SJCRH30 (cell line): ENCODE data around the gene KRI1. TPM values are rescaled to one million over a fixed set of nuclear protein-coding genes. Genes with fewer than 3 reads are reported as not detected.

ENCODE experiments used
- DNase-seq, 2 experiments: peaks; one replicate each; pipeline ENCODE4 v3.0.0-alpha.2; 2015 to 2020
- H3K27ac ChIP-seq: fragments of 250-450 bp; sonication (Bioruptor Pico); 2 replicates; pipeline ENCODE4 v1.5.1; 2020; ENCODE audit warnings: mild to moderate bottlenecking, moderate library complexity
- H3K27me3 ChIP-seq: fragments of 250-450 bp; sonication (Bioruptor Pico); 2 replicates; pipeline ENCODE4 v1.5.1; 2020; ENCODE audit warnings: mild to moderate bottlenecking, moderate library complexity
- H3K36me3 ChIP-seq: fragments of 250-450 bp; sonication (Bioruptor Pico); 2 replicates; pipeline ENCODE4 v1.5.1; 2020; ENCODE audit warnings: mild to moderate bottlenecking, moderate library complexity
- H3K4me1 ChIP-seq: fragments of 250-450 bp; sonication (Bioruptor Pico); 2 replicates; pipeline ENCODE4 v1.5.1; 2020; ENCODE audit warnings: mild to moderate bottlenecking, moderate library complexity
- H3K4me3 ChIP-seq: fragments of 250-450 bp; sonication (Bioruptor Pico); 2 replicates; pipeline ENCODE4 v1.5.1; 2020; ENCODE audit warnings: mild to moderate bottlenecking, moderate library complexity
- H3K9me3 ChIP-seq: fragments of 250-450 bp; sonication (Bioruptor Pico); replicated peaks from 2 replicates; pipeline ENCODE4 v1.5.1; 2020; ENCODE audit warnings: mild to moderate bottlenecking, moderate library complexity
- total RNA-seq: library from RNA; depleted of rRNA; stranded (reverse); fragments of >200 nt; shearing (Covaris generic); gene quantifications from 2 replicates; pipeline ENCODE4 v1.2.3, GENCODE V29; 2014

Gene KRI1
- total RNA-seq, 1 experiment from 2014 or later = 25.5 TPM

DNA sequence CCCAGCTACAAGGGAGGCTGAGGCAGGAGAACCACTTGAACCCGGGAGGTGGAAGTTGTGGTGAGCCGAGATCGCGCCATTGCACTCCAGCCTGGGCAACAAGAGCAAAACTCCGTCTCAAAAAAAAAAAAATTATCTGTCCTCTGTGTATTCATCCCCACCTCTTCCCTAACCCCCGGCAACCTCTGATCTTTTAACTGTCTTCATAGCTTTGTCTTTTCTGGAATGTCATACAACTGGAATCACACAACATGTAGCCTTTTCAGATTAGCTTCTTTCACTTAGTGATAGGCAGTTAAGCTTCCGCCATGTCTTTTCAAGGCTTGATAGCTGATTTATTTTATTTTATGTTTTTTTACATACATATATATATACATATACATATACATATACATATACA lies 40.2 kb downstream of the KRI1 start:
- H3K27ac ChIP-seq = no peak overlapping the region
- H3K4me3 ChIP-seq = no peak overlapping the region
- no peaks in the 10 kb centered on the region for H3K4me1 ChIP-seq
- peaks cover 7% of the 10 kb centered on the region; the same call in 1 of the 2 replicates for H3K27me3 ChIP-seq
- no peaks in the 10 kb centered on the region for H3K36me3 ChIP-seq
- no peaks in the 10 kb centered on the region for H3K9me3 ChIP-seq
- DNase-seq = no peak

DNA sequence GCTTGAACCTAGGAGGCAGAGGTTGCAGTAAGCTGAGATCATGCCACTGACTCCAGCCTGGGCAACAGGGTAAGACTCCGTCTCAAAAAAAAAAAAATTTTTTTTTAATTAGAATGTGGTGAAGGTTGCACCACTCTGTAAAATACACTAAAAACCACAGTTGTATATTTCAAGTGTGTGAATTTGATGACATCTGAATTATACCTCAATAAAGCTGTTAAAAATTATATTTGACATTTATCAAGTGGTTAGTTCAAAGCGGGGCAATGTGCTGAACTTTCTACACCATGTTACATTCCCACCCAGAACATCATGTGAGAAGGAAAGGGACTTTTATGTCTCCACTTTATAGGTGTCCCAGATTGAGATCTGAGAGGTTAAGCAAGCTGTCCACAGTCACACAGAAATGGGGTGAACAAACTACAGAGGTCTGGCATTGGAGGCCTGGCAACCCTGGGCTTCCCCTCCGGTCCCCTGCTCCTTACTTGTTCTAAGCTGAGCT lies 42.6 kb downstream of the KRI1 start:
- H3K4me3 ChIP-seq = no peak overlapping the region
- no peak for DNase-seq
- H3K36me3 ChIP-seq = no peaks in the 10 kb centered on the region
- H3K9me3 ChIP-seq = no peaks in the 10 kb centered on the region
- H3K27ac ChIP-seq = no peak overlapping the region
- peaks cover 3% of the 10 kb centered on the region; the same call in 1 of the 2 replicates for H3K4me1 ChIP-seq
- peaks cover 15% of the 10 kb centered on the region for H3K27me3 ChIP-seq

DNA sequence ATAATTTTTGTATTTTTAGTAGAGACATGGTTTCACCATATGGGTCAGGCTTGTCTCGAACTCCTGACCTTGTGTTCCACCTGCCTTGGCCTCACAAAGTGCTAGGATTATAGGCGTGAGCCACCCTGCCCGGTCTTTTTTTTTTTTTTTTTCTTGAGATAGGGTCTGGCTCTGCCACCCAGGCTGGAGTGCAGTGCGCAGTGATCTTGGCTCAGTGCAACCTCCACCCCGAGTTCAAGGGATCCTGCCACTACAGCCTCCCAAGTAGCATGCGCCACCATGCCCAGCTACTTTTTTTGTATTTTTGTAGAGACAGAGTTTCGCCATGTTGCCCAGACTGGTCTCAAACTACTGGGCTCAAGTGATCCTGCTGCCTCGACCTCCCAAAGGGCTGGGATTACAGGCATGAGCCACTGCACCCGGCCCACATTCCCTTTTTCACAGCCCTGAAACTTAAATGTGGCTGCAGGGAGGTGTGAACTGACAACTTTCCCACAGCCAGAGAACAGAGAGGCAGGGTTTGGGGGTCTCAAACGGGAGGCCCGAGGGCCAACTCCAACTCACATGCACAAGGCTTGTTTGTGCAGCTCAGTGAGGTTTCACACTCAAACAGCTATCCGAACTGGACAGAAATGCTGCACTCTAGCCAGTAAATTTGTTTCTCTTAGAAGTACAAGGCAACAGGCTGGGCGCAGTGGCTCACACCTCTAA lies 44.2 kb downstream of the KRI1 start:
- Histone ChIP-seq H3K9me3 (no peaks in the 10 kb centered on the region), H3K27ac (no peak overlapping the region), H3K27me3 (peaks cover 15% of the 10 kb centered on the region), H3K4me3 (no peak overlapping the region), H3K4me1 (peaks cover 3% of the 10 kb centered on the region; the same call in 1 of the 2 replicates), H3K36me3 (no peaks in the 10 kb centered on the region)
- DNase-seq = no peak

GRCh38 chr19:10520652-10521318 lies 45.0 kb downstream of the KRI1 start:
- Histone ChIP-seq H3K27me3 (peaks cover 15% of the 10 kb centered on the region), H3K27ac (no peak overlapping the region), H3K4me1 (peaks cover 3% of the 10 kb centered on the region; the same call in 1 of the 2 replicates), H3K36me3 (no peaks in the 10 kb centered on the region), H3K9me3 (no peaks in the 10 kb centered on the region), H3K4me3 (no peak overlapping the region)
- DNase-seq = no peak

- H3K27me3 ChIP-seq = peaks cover 15% of the 10 kb centered on the region
- H3K4me3 ChIP-seq = no peak overlapping the region
- no peak overlapping the region for H3K27ac ChIP-seq
- peaks cover 3% of the 10 kb centered on the region; the same call in 1 of the 2 replicates for H3K4me1 ChIP-seq
- DNase-seq = no peak
- H3K36me3 ChIP-seq = no peaks in the 10 kb centered on the region
- H3K9me3 ChIP-seq = no peaks in the 10 kb centered on the region
Measured at GRCh38 chr19:10519421-10519820, 46.4 kb downstream of the KRI1 start.

- Histone ChIP-seq H3K27me3 (peaks cover 15% of the 10 kb centered on the region), H3K27ac (no peak overlapping the region), H3K9me3 (no peaks in the 10 kb centered on the region), H3K4me1 (peaks cover 3% of the 10 kb centered on the region; the same call in 1 of the 2 replicates), H3K36me3 (no peaks in the 10 kb centered on the region), H3K4me3 (peak overlapping the region; percentile 58)
- DNase-seq = peak in 1 of 2 experiments; percentile 50
Measured at GRCh38 chr19:10518444-10519361, 47.1 kb downstream of the KRI1 start.

GRCh38 chr19:10517760-10518443 lies 47.9 kb downstream of the KRI1 start:
- Histone ChIP-seq H3K4me1 (peaks cover 3% of the 10 kb centered on the region; the same call in 1 of the 2 replicates), H3K27me3 (peaks cover 15% of the 10 kb centered on the region), H3K9me3 (no peaks in the 10 kb centered on the region), H3K27ac (no peak overlapping the region), H3K4me3 (peak overlapping the region; percentile 58), H3K36me3 (no peaks in the 10 kb centered on the region)
- peak; percentile 47 to 57 for DNase-seq

- Histone ChIP-seq H3K4me3 (peak within 1 kb of the TSS; percentile 58), H3K4me1 (peaks cover 3% of the 10 kb centered on the region; the same call in 1 of the 2 replicates), H3K27ac (no peak within 1 kb of the TSS), H3K27me3 (peaks cover 14% of the 10 kb centered on the region), H3K9me3 (no peaks in the 10 kb centered on the region), H3K36me3 (no peaks in the 10 kb centered on the region)
- DNase-seq = peak; percentile 33 to 34
Measured at GRCh38 chr19:10517361-10517759, 48.5 kb downstream of the KRI1 start, which contains the start of gene S1PR5. Gene S1PR5, minus strand, starts transcription at chr19:10517447. Its CDS starts 2,436 bp downstream, at chr19:10515011.

DNA sequence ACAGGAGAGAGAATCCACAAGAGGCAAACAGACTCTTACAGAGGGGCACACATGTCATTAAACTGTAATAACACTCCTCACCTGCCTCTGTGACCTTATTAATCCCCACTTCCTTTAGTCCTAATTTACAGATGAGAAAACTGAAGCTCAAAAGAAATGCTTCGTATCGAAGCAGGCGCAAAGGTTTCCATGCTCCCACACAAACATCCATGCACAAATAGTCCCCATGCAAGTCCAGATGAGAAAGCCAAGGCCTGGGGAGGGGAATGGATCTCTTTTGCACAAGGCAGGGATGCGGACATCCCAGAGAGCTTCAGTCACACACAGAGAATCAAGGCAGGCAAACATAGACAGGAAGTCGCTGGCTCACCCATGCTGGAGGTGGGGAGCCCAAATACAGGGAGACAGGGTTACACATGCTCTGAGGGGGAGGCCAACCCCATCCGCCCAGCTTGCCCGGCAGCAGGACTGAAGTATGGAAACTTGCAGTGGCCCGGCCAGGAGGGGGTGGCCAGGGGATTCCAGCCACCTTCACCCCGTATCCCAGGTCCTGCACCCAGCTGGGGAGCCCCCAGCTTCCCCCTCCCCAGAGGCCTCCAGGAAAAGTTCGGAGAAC lies 49.0 kb downstream of the KRI1 start:
- DNase-seq = peak; percentile 41 to 53
- H3K9me3 ChIP-seq = no peaks in the 10 kb centered on the region
- H3K27me3 ChIP-seq = peaks cover 9% of the 10 kb centered on the region
- H3K27ac ChIP-seq = no peak overlapping the region
- peaks cover 3% of the 10 kb centered on the region; the same call in 1 of the 2 replicates for H3K4me1 ChIP-seq
- H3K4me3 ChIP-seq = peak overlapping the region; percentile 58
- H3K36me3 ChIP-seq = no peaks in the 10 kb centered on the region

GRCh38 chr19:10516064-10516385 lies 49.8 kb downstream of the KRI1 start:
- H3K4me3 ChIP-seq = no peak overlapping the region
- DNase-seq = no peak
- no peaks in the 10 kb centered on the region for H3K36me3 ChIP-seq
- H3K27me3 ChIP-seq = peaks cover 8% of the 10 kb centered on the region
- no peaks in the 10 kb centered on the region for H3K9me3 ChIP-seq
- H3K4me1 ChIP-seq = peaks cover 3% of the 10 kb centered on the region; the same call in 1 of the 2 replicates
- H3K27ac ChIP-seq = no peak overlapping the region

DNA sequence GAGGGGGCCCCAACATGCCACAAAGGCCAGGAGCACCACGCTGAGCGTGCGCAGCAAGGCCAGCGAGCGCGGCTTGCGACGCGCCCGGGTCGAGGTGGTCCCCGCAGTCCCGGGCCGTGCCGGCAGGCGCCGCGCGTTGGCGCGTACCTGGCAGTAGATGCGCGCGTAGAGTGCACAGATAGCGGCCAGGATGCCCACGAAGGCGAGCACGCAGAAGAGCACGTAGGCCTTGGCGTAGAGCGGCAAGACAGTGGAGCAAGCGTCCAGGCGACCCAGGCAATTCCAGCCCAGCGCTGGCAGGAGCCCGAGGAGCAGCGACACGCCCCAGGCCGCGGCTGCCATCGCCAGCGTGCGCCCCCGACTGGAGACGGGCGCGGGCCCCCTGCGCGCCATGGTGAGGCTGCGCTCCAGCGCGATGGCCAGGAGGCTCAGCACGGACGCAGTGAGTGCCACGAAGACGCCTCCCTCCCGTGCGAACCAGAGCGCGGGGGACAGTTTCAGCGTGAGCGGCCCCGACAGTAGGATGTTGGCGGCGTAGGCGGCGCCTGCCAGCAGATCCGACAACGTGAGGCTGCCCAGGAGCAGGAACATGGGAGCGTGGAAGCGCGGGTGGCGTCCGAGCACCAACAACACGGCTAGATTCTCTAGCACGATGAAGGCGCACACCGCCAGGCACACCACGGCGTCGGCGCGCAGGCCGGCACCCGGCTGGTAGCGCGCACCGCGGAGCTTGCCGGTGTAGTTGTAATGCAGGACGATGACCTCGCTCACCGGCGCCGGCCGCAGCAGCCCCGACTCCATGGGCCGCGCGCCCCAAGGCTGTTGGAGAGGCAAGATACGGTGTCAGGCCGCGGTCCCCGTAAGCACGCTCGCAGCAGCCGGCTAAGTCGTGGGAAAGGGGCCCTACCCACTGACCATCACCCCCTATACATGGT lies 51.3 kb downstream of the KRI1 start:
- Histone ChIP-seq H3K4me1 (peaks cover 10% of the 10 kb centered on the region; the same call in 1 of the 2 replicates), H3K36me3 (no peaks in the 10 kb centered on the region), H3K27me3 (peaks cover 4% of the 10 kb centered on the region), H3K27ac (no peak overlapping the region), H3K9me3 (no peaks in the 10 kb centered on the region), H3K4me3 (no peak overlapping the region)
- no peak for DNase-seq

- no peak overlapping the region for H3K4me3 ChIP-seq
- H3K36me3 ChIP-seq = no peaks in the 10 kb centered on the region
- DNase-seq = no peak
- H3K4me1 ChIP-seq = peaks cover 7% of the 10 kb centered on the region; the same call in 1 of the 2 replicates
- no peaks in the 10 kb centered on the region for H3K27me3 ChIP-seq
- H3K9me3 ChIP-seq = no peaks in the 10 kb centered on the region
- no peak overlapping the region for H3K27ac ChIP-seq
Measured at GRCh38 chr19:10513223-10513622, 52.6 kb downstream of the KRI1 start.
